GM21619 (cell line): ENCODE data around the gene CRCP.
"Not testable (repeated sequence)": the region's sequence is repeated elsewhere in the genome, so short reads cannot be mapped to it uniquely, and the experiment has no call there.

Experiments
- ATAC-seq: cut with Tn5 transposase; IDR thresholded peaks from one replicate; pipeline ENCODE4 v1.9.1; 2021; ENCODE audit not compliant: unreplicated experiment

The CRCP gene

DNA sequence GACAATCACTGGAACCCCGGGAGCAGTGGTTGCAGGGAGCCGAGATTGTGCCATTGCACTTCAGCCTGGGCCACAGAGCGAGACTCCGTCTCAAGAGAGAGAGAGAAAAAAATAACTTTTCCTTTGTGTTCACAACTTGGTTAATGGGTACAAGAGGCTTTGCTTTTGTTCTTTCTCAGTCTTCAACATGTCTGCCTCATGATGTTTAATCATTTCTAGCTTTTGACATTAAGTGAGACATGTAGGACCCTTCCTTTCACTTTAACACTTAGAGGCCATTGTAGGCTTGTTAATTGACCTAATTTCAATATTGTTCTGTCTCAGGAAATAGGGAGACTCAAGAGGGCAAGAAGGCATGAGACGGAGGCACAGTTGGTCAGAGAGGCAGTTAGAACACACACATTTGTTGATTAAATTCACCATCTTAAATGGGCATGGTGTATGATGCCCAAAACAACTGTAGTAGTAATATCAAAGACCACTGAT is 9.3 kb upstream of the CRCP start:
- ATAC-seq, result peak; percentile 76

DNA sequence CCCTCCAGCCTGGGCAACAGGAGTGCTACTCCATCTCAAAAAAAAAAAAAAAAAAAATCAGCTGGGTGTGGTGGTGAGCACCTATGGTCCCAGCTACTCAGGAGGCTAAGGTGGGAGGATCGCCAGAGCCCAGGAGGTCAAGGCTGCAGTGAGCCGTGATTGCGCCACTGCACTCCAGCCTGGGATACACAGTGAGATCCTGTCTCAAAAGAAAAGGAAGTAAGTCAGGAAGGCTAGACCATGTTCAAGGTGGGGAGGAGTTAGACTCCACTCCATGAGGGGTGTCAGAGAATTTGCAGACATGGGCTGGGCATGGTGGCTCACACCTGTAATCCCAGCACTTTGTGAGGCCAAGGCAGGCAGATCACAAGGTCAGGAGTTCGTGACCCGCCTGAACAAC is 6.2 kb upstream of the CRCP start:
- ATAC-seq, result not testable (repeated sequence)

DNA sequence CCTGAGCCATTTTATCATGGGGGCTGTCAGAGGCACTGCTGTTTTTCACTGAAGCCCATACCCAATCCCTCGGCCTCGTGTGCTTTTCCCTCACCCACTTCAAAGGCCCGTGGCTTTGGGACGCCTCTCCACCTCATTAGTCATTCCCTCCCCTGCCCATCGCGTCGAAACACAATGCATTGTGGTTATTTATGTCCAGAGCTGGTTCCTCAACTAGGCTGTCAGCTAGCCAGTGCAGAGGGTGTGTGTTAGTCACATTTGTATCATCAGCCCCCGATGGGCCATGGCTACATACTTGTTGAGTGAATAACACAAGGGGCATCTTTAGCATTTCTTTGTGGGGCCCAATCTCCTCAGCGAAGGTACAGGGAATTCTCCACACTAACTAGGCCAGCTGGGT is 3.8 kb upstream of the CRCP start:
- ATAC-seq, result no peak

DNA sequence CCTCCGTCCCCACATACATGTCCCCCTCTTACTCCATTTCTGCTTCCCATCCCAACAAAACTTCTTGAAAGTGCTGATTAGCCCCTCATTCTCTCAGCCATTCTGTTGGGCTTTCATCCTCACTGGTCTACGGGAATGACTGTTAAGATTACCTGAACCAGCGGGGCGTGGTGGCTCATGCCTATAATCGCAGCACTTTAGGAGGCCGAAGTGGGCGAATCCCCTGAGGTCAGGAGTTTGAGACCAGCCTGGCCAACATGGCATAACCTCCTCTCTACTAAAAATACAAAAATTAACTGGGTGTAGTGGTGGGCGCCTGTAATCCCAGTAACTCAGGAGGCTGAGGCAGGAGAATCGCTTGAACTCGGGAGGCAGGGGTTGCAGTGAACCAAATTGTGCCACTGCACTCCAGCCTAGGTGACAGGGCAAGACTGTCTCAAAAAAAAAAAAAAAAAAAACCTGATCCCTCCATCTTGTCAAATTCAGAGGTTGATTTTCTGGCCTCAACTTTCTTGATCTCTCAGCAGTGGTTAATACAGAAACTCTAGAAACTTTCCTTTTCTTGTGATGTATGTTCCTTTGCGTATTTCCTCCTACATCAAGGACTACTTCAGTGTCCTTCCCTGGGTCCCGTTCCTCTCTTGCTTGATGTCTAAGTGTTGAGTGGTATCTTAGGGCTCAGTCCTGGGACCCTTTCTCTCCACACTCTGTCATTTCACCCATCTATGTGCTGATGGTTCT is 2.2 kb downstream of the CRCP start:
- not testable (repeated sequence) for ATAC-seq

DNA sequence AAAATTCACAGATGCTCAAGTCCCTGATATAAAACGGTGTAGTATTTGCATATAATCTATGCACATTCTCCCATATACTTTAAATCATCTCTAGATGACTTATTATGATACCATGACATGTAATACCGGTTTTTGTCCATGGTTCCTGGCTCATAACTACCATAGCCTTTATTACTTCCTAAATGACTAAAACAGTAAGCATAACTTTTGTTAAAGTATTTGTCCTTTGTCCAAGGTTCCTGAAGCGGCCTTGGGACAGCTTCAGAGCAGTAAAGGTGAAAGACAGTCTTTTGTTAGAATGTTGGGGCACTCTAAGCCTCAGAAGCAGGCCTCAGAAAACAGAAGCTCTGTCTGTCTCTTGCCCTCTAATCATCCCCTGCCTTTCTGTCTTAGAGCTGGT is 4.0 kb downstream of the CRCP start:
- no peak for ATAC-seq

DNA sequence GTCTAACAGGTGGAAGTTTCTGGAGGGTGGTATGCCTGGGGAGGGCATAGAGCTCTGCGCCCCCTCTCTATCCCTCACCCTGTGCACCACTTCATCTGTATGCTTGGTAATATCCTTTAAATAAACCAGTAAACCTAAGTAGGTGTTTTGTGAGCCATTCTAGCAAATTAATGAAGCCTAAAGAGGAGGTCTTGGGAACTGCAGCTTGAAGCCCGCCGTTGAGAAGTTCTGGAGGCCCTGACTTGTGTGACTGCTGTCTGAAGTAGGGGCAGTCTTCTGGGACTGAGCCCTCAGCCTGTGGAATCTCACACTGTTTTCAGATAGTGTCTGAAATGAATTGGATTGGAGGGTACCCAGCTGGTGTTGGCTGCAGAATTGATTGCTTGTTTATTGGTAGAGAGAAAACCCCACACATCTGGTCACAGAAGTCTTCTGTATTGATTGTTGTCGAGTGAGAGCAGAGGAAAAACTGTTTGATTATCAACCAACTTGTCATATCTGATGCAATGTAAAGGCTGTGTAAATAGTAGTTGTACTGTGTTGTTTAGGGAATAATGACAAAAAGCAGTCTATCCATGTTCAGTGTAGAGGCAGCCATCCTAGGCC is 4.7 kb downstream of the CRCP start:
- no peak for ATAC-seq

DNA sequence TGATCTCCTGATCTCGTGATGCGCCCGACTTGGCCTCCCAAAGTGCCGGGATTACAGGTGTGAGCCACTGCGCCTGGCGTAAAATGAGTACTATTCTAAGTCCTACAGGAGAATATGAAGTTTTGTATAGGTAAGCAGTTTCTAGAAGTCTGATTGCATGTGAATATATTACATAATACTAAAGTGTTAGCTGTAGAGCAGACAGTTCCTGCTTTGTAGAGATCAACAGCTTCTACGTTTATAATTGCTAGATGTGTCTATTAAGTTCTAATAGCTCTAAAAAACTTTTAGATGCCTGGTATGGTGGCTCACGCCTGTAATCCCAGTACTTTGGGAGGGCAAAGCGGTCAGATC is 8.5 kb downstream of the CRCP start:
- ATAC-seq, result no peak

DNA sequence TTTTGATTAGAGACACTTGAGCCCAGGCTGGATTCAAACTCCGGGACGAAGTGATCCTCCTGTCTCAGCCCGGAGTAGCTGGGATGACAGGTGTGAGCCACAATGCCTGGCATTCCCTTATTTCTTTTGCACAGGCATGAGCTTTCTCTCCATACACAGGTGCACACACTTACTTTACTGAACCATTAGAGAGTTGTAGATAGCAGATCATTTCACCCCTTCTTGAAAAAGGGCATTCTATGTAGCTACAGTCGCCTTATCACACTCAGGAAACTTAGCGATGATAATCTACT is 9.9 kb downstream of the CRCP start:
- not testable (repeated sequence) for ATAC-seq

DNA sequence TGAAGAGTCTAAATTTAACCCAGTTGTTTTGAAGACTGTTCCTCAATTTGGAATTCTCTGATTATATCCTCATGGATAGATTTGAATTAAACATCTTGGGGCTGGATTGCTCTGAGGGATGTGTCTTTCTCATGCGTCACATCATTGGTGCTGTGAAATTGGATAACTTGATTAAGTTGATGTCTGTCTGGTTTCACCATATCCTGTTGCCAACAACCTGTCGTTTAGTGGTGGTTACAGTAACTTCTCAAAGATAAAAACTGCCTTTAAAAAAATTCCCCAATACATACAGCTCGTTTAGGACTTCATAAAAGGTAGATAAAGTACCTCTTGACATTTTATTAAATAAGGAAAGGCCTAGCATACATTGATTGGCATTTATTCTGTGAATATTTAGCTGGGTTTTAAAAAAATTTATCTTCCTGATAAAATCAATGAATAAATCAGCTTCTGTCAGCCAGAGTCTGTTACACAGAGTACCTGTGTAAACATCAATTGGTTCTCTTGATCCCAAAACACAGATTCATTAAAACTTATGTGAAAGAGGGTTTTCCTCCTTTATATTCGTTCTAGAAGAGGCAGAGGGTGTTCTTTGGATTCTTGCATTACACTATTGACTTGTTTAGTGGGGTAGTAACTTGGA is 10.5 kb downstream of the CRCP start:
- ATAC-seq, result no peak

DNA sequence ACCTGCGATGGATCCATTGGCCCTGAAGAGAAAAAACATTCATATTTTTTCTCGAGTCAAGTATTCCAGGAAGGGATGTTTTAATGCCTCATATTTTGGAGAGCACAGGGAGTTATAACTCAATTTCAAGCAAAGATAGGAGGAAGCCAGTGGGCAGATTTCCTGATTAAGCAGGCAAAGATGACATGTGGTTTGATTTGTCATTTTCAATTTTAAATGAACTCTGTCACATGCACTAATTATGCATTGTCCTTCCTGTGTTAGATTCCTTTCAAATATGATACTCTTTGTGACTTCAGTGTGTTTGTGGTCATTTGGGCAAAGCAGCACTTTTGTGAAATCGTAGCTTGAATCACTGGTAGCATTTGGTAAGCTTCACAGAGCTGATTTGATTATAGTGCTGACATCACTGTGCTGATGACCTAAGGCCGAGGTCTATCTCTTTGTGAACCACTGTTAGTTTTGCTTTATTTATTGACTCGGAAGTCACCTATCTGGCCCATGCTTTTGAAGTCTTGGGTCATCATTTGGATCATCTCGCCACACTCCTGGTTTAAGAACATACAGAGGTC is 11.2 kb downstream of the CRCP start:
- ATAC-seq, result not testable (repeated sequence)

DNA sequence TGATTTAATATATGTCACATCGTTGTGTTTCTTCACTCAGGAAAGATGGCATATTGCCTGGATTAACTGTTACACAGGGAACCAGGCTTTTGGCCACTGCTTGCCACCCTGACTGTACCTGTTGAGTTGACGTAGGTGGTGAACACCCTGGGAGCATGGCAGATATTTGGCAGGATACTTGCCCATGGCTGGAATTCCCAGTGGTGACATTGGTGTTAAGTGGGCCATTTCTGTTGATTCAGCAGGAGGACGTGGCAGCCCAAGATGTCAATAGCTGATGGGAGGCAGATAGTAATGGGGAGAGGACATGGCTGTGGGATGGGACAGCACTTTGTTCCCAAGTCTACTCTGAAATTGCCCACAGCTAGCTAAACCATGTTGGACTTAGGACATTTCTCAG is 12.5 kb downstream of the CRCP start:
- not testable (repeated sequence) for ATAC-seq

DNA sequence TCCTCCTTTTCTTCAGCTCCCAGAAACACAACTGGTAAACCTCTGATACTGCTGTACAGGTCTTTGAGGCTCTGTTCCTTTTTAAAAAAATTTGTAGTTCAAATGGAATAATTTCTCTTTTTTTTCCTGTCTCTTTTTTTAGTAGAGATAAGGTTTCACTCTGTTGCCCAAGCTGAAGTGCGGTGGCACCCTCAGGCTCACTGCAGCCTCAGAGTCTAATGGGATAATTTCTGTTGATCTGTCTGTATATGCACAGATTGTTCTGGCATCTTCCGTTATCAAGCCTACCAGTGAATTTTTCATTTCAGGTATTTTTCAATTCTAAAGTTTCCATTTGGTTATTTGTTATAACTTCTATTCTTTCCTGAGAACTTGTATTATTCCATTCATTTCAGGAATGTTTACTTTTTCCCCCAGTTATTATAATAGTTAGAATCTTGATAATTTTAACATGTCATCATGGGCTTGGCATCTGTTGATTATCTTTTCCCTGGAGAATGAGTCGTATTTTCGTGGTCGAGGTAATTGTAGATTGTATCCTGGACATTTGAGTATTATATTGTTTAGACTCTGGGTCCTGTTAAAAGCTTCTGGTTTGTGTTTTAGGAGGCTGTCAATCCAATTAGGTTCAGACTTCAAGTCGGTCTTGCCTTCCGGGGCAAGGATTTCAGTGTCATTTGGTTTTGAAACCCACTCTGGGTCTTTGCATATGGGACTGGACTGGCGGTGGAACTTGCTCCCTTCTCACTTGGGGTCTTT is 24.5 kb downstream of the CRCP start:
- no peak for ATAC-seq

DNA sequence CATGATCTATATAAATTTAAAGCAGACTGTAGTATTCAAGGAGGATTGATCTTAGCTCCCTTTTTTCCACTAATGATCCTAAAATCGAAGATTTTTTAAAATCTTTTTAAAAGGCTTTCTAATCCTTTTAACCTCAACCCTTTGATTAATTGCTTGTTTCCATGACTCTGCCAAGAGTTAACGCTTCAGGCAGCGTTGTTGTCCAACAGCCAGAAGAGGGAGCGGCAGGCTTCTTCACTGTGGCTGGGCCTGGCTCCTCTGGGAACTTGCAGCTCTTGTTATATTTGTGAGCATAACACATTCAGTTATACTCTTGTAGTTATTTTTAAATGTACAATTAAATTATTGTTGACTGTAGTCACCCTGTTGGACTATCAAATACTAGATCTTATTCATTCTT is 26.3 kb downstream of the CRCP start:
- ATAC-seq, result no peak

DNA sequence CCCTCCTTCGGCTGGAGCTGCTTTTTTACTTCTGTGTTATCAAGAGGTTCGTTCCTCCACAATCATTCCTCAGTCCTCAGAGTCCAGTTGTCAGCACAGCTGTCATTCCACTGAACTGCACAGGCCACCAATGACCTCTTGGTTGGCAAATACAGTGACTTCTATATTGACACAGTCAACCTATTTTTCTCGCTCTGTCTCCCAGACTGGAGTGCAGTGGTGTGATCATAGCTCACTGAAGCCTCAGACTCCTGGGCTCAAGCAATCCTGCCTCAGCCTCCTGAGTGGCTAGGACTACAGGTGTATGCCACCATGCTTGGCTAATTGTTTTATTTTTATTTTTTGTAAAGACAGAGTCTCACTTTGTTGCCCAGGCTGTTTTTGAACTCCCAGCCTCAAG is 27.7 kb downstream of the CRCP start:
- no peak for ATAC-seq

DNA sequence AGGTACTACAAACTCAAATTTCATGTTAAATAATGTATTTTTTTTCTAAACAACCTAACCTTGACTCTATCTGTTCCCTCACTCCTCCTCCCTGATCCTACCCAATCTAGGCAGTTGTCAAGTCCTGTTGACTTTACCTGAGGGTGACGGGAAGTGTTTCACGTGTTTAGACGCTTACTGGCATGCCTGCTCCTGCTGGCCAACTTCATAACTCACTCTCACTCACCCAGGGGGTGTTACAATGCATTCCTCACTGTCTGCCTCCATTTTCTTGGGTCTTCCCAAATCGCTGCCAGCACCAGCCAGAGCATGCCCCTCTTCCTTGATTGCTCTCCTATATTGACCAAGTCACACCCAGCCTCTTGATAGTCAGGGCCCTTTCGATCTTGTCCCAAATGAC is 28.3 kb downstream of the CRCP start:
- ATAC-seq, result no peak

DNA sequence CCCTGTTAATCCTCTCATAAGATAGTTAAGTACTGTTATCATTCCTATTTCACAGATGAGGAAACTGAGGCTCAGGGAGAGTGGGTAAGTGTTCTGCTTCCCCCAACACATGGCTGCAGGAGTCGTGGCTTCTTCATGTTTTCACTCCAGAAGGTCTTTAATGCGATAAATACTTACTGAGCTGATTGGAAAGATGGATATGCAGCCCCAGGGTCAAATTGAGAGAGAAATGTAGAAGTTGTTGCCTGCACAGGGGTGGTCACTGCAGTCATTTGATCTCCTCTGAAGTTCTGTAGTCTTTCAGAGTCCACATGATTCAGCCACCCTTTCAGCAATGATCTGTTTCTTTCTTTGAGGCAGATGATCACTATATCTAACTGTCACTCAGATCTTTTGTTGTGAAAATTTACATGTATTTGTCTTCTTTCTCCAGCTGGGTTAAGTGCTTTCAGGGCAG is 29.3 kb downstream of the CRCP start:
- ATAC-seq, result no peak

DNA sequence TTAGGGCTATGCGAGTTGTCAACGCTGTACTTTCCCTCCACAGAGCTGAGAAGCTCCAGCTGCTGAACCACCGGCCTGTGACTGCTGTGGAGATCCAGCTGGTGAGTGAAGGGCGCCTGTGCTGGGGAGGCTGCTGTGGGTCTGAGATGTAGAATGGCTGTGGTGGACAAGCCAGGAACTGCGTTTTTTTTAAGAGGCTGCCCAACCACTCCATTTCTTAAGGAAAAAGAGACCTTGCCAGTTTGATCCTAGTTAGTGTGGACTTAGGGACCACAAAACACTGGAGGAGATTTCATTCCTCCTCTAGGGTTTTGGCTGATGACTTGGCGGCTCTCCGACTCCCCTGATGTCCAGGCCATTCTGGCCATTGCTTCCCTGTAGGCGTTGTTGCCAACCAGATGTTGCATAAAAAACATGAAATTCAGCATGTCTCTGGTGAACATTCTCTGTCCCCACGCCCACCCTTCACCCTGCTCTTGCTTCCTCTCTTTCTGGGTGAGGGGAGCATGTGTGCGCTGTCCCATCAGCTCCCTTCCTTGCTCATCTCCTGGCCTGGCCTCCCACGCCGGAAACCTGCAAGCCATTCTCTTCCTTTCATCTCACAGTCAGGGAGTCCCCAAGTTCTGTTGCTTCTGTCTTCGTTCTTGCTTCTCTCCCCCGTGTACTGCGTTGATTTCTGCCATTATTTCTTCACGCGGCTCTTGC is 30.9 kb downstream of the CRCP start:
- ATAC-seq, result no peak

DNA sequence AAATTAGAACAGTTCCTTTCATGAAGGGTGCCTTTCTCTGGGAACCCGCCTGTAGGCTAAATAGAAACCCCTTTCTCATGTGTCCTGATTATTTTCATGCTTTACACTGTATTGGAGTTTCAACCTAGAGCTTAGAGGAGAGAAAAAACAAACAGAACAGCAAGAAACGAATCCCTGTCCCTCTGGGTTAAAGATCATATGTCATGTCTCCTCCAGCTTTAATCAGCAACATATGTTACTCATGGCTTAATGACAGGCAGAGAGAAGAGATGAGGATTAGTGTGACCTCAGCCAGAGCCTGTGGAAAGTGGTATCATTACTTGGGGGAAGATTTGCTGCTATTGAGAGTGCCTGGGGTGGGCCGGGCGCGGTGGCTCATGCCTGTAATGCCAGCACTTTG is 32.1 kb downstream of the CRCP start:
- ATAC-seq, result no peak

DNA sequence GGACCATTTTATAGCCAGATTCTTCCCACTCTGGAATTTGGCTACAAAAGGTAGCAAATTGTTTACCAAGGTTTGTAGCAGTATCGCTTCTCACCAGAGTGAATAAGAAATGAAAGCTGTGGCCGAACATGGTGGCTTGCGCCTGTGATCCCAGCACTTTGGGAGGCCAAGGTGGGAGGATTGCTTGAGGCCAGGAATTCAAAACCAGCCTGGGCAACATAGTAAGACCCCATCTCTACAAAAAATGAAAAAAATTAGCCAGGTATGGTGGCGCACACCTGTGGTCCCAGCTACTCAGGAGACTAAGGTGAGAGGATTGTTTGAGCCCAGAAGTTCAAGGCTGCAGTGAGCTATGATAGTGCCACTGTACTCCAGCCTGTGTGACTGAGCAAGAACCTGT is 33.0 kb downstream of the CRCP start:
- not testable (repeated sequence) for ATAC-seq

DNA sequence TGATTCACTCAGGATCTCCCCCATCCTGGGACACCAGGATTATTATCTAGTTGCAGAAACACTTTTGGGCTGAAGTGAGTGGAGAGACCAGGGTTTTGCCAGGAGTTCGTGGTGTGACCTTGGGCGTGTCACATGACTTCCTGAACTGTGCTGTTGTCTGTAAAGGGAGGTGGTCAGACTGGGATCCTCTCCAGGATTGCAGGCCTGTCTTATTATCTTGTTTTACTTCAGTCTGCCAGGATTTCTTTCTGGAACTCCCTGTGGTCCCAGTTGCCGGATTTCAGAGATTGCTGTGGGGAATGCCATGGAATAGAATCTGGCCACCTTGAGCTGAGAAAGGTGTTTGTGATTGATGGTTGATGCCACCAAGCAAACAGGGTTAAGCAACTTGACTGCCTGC is 35.8 kb downstream of the CRCP start:
- ATAC-seq, result no peak
